Neural cell (in vitro differentiated cells): ENCODE measurements around the gene PRR16. TPM values are rescaled to one million over a fixed set of nuclear protein-coding genes. Genes with fewer than 3 reads are reported as not detected.

Experiments
- H2AFZ ChIP-seq: fragments of 200-600, 300-800 bp; sonication (generic), shearing (Covaris generic); 2 replicates; pipeline ENCODE4 v1.6.0; 2014; ENCODE audit warnings: low read depth, mild to moderate bottlenecking, antibody characterized with exemption, low read length, moderate library complexity
- H3F3A ChIP-seq: fragments of 200-600 bp; shearing (Covaris generic); 2 replicates; pipeline ENCODE4 v1.6.1; 2016; ENCODE audit warnings: mild to moderate bottlenecking, moderate library complexity, mixed read lengths, antibody characterized with exemption, low read length; ENCODE audit not compliant: insufficient read depth, poor library complexity, severe bottlenecking
- H3K27ac ChIP-seq: fragments of 200-600, 300-800 bp; sonication (generic), shearing (Covaris generic); 2 replicates; pipeline ENCODE4 v1.5.1; 2014; ENCODE audit warnings: mild to moderate bottlenecking, low read length, moderate library complexity
- H3K27me3 ChIP-seq: fragments of 300-800, 200-600 bp; sonication (generic), shearing (Covaris generic); 2 replicates; pipeline ENCODE4 v1.6.0; 2014; ENCODE audit warnings: mild to moderate bottlenecking, low read depth, low read length, moderate library complexity; ENCODE audit not compliant: insufficient read depth
- H3K36me3 ChIP-seq: fragments of 300-800, 200-600 bp; sonication (generic), shearing (Covaris generic); 2 replicates; pipeline ENCODE4 v1.5.1; 2014; ENCODE audit warnings: mild to moderate bottlenecking, antibody characterized with exemption, low read length, moderate library complexity; ENCODE audit not compliant: insufficient read depth
- H3K4me2 ChIP-seq: fragments of 300-800, 200-600 bp; sonication (generic), shearing (Covaris generic); 2 replicates; pipeline ENCODE4 v1.6.0; 2014; ENCODE audit warnings: mild to moderate bottlenecking, low read length
- H3K4me3 ChIP-seq: fragments of 300-800, 200-600 bp; sonication (generic), shearing (Covaris generic); 2 replicates; pipeline ENCODE4 v1.5.1; 2014; ENCODE audit warnings: mild to moderate bottlenecking, low read length, moderate library complexity
- H3K79me2 ChIP-seq: fragments of 200-600 bp; shearing (Covaris generic); replicated peaks from 2 replicates; pipeline ENCODE4 v1.6.0; 2014; ENCODE audit warnings: mild to moderate bottlenecking, low read length, moderate library complexity; ENCODE audit not compliant: insufficient read depth
- H3K9ac ChIP-seq: fragments of 300-800, 200-600 bp; sonication (generic), shearing (Covaris generic); 2 replicates; pipeline ENCODE4 v1.6.1; 2016; ENCODE audit warnings: mild to moderate bottlenecking, low read length, mixed read lengths
- H3K9me2 ChIP-seq: fragments of 200-600 bp; shearing (Covaris generic); 2 replicates; pipeline ENCODE4 v1.6.1; 2016; ENCODE audit warnings: mild to moderate bottlenecking, low read length, mixed read lengths; ENCODE audit not compliant: insufficient read depth
- H3K9me3 ChIP-seq: fragments of 200-600, 300-800 bp; sonication (generic), shearing (Covaris generic); 2 replicates; pipeline ENCODE4 v1.6.1; 2016; ENCODE audit warnings: mild to moderate bottlenecking, mixed run types, low read length, moderate library complexity, mixed read lengths
- H4K20me1 ChIP-seq: fragments of 200-600 bp; shearing (Covaris generic); 2 replicates; pipeline ENCODE4 v1.6.1; 2016; ENCODE audit warnings: mild to moderate bottlenecking, mixed run types; ENCODE audit not compliant: insufficient read depth
- EP300 ChIP-seq: fragments of 450-650 bp; conservative IDR thresholded peaks from 2 replicates; pipeline ENCODE4 v1.6.1; 2014; ENCODE audit warnings: antibody characterized with exemption, mild to moderate bottlenecking, moderate library complexity; ENCODE audit not compliant: poor library complexity, severe bottlenecking
- EZH2 ChIP-seq: fragments of 200-600, 300-800 bp; shearing (Covaris generic), sonication (generic); IDR thresholded peaks from 2 replicates; pipeline ENCODE4 v1.6.1; 2014; ENCODE audit warnings: antibody characterized with exemption, low read length, borderline replicate concordance, mild to moderate bottlenecking; ENCODE audit not compliant: insufficient read depth, poor library complexity, severe bottlenecking
- MXI1 ChIP-seq: fragments of 450-650 bp; conservative IDR thresholded peaks from 2 replicates; pipeline ENCODE4 v1.6.1; 2014; ENCODE audit warnings: antibody characterized with exemption, mild to moderate bottlenecking; ENCODE audit not compliant: poor library complexity, severe bottlenecking
- POLR2AphosphoS5 ChIP-seq: IDR thresholded peaks from 2 replicates; pipeline ENCODE4 v1.6.1; 2012
- RAD21 ChIP-seq: fragments of 450-650 bp; conservative IDR thresholded peaks from 2 replicates; pipeline ENCODE4 v1.6.1; 2014; ENCODE audit warnings: antibody characterized with exemption, mild to moderate bottlenecking, moderate library complexity
- SMC3 ChIP-seq: fragments of 450-650 bp; conservative IDR thresholded peaks from 2 replicates; pipeline ENCODE4 v1.6.1; 2014; ENCODE audit warnings: antibody characterized with exemption, mild to moderate bottlenecking, moderate library complexity; ENCODE audit not compliant: poor library complexity
- TAF1 ChIP-seq: IDR thresholded peaks from 2 replicates; pipeline ENCODE4 v1.6.1; 2012; ENCODE audit warnings: low read depth
- polyA plus RNA-seq: library from polyadenylated mRNA; depleted of rRNA; stranded (reverse); fragments of >200 nt; gene quantifications from 2 replicates; pipeline ENCODE4 v1.2.3, GENCODE V29; 2014
- TF ChIP-seq, protein P1 (sequence below): fragments of 450-650 bp; IDR thresholded peaks from 2 replicates; pipeline ENCODE4 v1.5.1; 2014; ENCODE audit warnings: antibody characterized with exemption, mild to moderate bottlenecking, moderate library complexity; ENCODE audit not compliant: poor library complexity, severe bottlenecking
- TF ChIP-seq, protein P2 (sequence below): IDR thresholded peaks from 2 replicates; pipeline ENCODE4 v1.6.1; 2012; ENCODE audit warnings: borderline replicate concordance

Gene PRR16
- polyA plus RNA-seq, 1 donor from 2014 or later, result 1.7 TPM

DNA sequence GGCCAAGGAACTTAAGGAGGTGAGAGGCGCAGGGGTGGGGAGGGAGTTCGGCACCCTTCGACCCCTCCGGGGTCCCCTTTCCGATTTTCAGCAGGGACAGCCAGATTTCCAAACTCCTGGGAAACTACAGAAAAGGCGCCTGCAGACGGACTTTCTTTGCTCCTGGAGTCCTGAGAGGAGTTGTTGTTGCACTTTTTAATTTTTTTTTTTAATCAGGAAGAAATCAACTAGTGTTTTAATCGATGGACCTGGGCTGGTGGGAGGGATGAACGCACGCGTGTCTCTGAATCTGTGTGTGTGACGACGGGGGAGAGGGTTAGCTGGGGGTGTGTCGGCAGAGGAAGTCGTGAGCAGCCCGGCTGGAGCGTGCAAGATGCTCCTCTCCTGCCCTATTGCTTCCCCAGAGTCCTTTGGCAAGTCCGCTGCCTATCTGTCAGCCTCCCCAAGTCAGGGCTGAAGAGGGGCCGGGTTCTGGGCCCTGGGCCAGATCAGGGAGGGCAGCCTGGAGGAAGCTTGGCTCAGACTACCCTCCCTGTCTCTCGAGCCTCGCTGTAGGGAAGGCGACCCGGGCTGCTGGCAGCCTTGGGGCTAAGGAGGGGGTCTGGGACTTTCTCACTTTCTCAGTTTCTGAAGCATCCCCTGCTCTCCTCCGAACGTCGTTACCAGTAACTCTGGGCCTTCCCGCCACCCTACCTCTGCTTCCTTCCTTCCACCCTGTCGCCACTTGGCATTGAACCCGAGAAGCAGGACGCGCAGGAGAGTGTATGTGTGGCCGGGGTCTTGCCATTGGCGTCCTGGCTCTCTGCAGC lies 731 bp downstream of the PRR16 start:
- no peaks in the 10 kb centered on the region for H3K36me3 ChIP-seq
- no peaks in the 10 kb centered on the region for H3F3A ChIP-seq
- H3K27me3 ChIP-seq, result peaks cover 28% of the 10 kb centered on the region
- H3K4me2 ChIP-seq, result peak overlapping the region; percentile 83
- peak overlapping the region; percentile 33 for H3K9ac ChIP-seq
- H3K9me2 ChIP-seq, result no peaks in the 10 kb centered on the region
- no peaks in the 10 kb centered on the region for H3K79me2 ChIP-seq
- H3K27ac ChIP-seq, result no peak overlapping the region
- H4K20me1 ChIP-seq, result no peaks in the 10 kb centered on the region
- no peaks in the 10 kb centered on the region for H3K9me3 ChIP-seq
- H2AFZ ChIP-seq, result no peak overlapping the region
- no peak for TF ChIP-seq EZH2
- TF ChIP-seq SMC3, result no peak
- TF ChIP-seq, protein P1, sequence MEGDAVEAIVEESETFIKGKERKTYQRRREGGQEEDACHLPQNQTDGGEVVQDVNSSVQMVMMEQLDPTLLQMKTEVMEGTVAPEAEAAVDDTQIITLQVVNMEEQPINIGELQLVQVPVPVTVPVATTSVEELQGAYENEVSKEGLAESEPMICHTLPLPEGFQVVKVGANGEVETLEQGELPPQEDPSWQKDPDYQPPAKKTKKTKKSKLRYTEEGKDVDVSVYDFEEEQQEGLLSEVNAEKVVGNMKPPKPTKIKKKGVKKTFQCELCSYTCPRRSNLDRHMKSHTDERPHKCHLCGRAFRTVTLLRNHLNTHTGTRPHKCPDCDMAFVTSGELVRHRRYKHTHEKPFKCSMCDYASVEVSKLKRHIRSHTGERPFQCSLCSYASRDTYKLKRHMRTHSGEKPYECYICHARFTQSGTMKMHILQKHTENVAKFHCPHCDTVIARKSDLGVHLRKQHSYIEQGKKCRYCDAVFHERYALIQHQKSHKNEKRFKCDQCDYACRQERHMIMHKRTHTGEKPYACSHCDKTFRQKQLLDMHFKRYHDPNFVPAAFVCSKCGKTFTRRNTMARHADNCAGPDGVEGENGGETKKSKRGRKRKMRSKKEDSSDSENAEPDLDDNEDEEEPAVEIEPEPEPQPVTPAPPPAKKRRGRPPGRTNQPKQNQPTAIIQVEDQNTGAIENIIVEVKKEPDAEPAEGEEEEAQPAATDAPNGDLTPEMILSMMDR, result no peak
- no peak for TF ChIP-seq MXI1
- no peak for TF ChIP-seq POLR2AphosphoS5
- no peak for TF ChIP-seq TAF1
- TF ChIP-seq, protein P2, sequence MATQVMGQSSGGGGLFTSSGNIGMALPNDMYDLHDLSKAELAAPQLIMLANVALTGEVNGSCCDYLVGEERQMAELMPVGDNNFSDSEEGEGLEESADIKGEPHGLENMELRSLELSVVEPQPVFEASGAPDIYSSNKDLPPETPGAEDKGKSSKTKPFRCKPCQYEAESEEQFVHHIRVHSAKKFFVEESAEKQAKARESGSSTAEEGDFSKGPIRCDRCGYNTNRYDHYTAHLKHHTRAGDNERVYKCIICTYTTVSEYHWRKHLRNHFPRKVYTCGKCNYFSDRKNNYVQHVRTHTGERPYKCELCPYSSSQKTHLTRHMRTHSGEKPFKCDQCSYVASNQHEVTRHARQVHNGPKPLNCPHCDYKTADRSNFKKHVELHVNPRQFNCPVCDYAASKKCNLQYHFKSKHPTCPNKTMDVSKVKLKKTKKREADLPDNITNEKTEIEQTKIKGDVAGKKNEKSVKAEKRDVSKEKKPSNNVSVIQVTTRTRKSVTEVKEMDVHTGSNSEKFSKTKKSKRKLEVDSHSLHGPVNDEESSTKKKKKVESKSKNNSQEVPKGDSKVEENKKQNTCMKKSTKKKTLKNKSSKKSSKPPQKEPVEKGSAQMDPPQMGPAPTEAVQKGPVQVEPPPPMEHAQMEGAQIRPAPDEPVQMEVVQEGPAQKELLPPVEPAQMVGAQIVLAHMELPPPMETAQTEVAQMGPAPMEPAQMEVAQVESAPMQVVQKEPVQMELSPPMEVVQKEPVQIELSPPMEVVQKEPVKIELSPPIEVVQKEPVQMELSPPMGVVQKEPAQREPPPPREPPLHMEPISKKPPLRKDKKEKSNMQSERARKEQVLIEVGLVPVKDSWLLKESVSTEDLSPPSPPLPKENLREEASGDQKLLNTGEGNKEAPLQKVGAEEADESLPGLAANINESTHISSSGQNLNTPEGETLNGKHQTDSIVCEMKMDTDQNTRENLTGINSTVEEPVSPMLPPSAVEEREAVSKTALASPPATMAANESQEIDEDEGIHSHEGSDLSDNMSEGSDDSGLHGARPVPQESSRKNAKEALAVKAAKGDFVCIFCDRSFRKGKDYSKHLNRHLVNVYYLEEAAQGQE, result no peak
- TF ChIP-seq RAD21, result no peak
- TF ChIP-seq EP300, result no peak
- peak overlapping the region; percentile 77 for H3K4me3 ChIP-seq

DNA sequence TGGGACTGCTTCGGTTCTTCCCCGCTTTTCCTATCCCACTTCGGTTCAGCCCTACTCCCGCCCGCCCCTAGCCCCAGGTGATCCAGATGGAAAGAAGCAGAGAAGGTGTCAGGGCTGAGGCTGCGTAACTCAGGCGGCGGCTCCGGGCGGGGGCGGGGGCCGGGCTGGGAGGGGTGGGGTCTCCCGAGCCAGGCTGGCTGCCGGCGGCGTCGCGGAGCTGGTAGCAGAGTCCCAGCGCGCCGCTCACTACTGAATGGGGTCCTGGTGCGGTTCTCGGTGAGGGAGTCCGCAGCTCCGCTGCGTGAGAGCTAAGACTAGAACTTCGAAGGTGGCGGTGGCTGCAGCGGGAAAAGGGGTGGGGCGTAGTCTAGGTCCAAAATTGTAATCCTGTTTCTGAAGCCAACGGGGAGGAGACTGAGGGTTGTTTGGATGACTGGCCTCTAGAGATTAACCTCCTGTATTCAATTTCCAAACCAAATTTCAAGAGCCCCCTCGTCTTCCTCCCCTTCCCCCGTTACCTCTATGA lies 1.4 kb downstream of the PRR16 start:
- H4K20me1 ChIP-seq, result no peaks in the 10 kb centered on the region
- H3F3A ChIP-seq, result no peaks in the 10 kb centered on the region
- H3K27me3 ChIP-seq, result peaks cover 28% of the 10 kb centered on the region
- H3K79me2 ChIP-seq, result no peaks in the 10 kb centered on the region
- TF ChIP-seq, protein P1, result no peak
- TF ChIP-seq EZH2, result no peak
- no peak for TF ChIP-seq SMC3
- TF ChIP-seq EP300, result no peak
- no peak for TF ChIP-seq TAF1
- TF ChIP-seq, protein P2, result no peak
- TF ChIP-seq RAD21, result no peak
- TF ChIP-seq POLR2AphosphoS5, result no peak
- no peak for TF ChIP-seq MXI1
- H2AFZ ChIP-seq, result no peak overlapping the region
- H3K9me2 ChIP-seq, result no peaks in the 10 kb centered on the region
- H3K9ac ChIP-seq, result peak overlapping the region; percentile 33
- H3K27ac ChIP-seq, result no peak overlapping the region
- H3K4me2 ChIP-seq, result peak overlapping the region; percentile 83
- H3K36me3 ChIP-seq, result no peaks in the 10 kb centered on the region
- peak overlapping the region; percentile 77 for H3K4me3 ChIP-seq
- no peaks in the 10 kb centered on the region for H3K9me3 ChIP-seq
